OCI-LY7 (cell line): ENCODE measurements around the gene PML. TPM values are rescaled to one million over a fixed set of nuclear protein-coding genes. Genes with fewer than 3 reads are reported as not detected.

Source experiments
- BruUV-seq: library from RNA; stranded (reverse); fragments of 400-500 nt; replicated peaks from 2 replicates; lab custom pipeline; 2021; lab: Mats Ljungman, UMichigan
- CTCF ChIA-PET: fragments of 300-600 bp; sonication (Branson Sonifier 250); formaldehyde crosslinking; loops from one replicate; lab custom pipeline; 2022; ENCODE audit warnings: antibody characterized with exemption; ENCODE audit not compliant: unreplicated experiment; lab: Charles Lee
- POLR2A ChIA-PET: fragments of 300-600 bp; sonication (Branson Sonifier 250); formaldehyde crosslinking; loops from one replicate; lab custom pipeline; 2022; ENCODE audit warnings: antibody characterized with exemption; lab: Charles Lee
- DNase-seq: peaks from one replicate; pipeline ENCODE4 v3.0.0-alpha.2; 2015; ENCODE audit warnings: low spot score
- H2AFZ ChIP-seq: fragments of 200-600 bp; sonication (generic), shearing (Covaris generic); 2 replicates; pipeline ENCODE4 v1.6.1; 2014; ENCODE audit warnings: mild to moderate bottlenecking, antibody characterized with exemption, low read length, moderate library complexity
- H3K27ac ChIP-seq: fragments of 200-600 bp; sonication (generic); 2 replicates; pipeline ENCODE4 v1.5.1; 2014; ENCODE audit warnings: mixed run types, low read depth, mild to moderate bottlenecking, moderate library complexity, low read length, inconsistent platforms; ENCODE audit not compliant: poor library complexity, severe bottlenecking
- H3K36me3 ChIP-seq: fragments of 200-600 bp; sonication (generic); 2 replicates; pipeline ENCODE4 v1.6.1; 2014; ENCODE audit warnings: mild to moderate bottlenecking, antibody characterized with exemption, low read length, moderate library complexity, mixed read lengths; ENCODE audit not compliant: insufficient read depth
- H3K4me1 ChIP-seq: fragments of 200-600 bp; sonication (generic); 2 replicates; pipeline ENCODE4 v1.5.1; 2014; ENCODE audit warnings: mild to moderate bottlenecking, low read length; ENCODE audit not compliant: insufficient read depth, poor library complexity, severe bottlenecking
- H3K4me2 ChIP-seq: fragments of 200-600 bp; sonication (generic); 2 replicates; pipeline ENCODE4 v1.6.1; 2014; ENCODE audit warnings: mild to moderate bottlenecking, low read length
- H3K4me3 ChIP-seq: fragments of 200-600 bp; sonication (generic); 2 replicates; pipeline ENCODE4 v1.5.1; 2014; ENCODE audit warnings: mild to moderate bottlenecking, low read depth, low read length; ENCODE audit not compliant: poor library complexity, severe bottlenecking
- H3K79me2 ChIP-seq: fragments of 200-600 bp; sonication (generic); 2 replicates; pipeline ENCODE4 v1.6.1; 2016; ENCODE audit warnings: low read depth, mild to moderate bottlenecking, low read length, moderate library complexity, mixed read lengths; ENCODE audit not compliant: insufficient read depth
- H3K9me2 ChIP-seq: fragments of 200-600 bp; sonication (generic); 2 replicates; pipeline ENCODE4 v1.6.1; 2016; ENCODE audit warnings: mild to moderate bottlenecking, low read length, mixed read lengths; ENCODE audit not compliant: insufficient read depth
- H3K9me3 ChIP-seq: fragments of 200-600 bp; sonication (generic); 2 replicates; pipeline ENCODE4 v1.6.1; 2014; ENCODE audit warnings: mild to moderate bottlenecking, mixed run types, low read length, mixed read lengths
- H4K20me1 ChIP-seq: fragments of 200-600 bp; sonication (generic); 2 replicates; pipeline ENCODE4 v1.6.1; 2014; ENCODE audit warnings: mild to moderate bottlenecking, antibody characterized with exemption, low read length, moderate library complexity, mixed read lengths; ENCODE audit not compliant: insufficient read depth
- EZH2phosphoT487 ChIP-seq: fragments of 200-600 bp; sonication (generic); IDR thresholded peaks from 2 replicates; pipeline ENCODE4 v1.6.1; 2018; ENCODE audit warnings: low read depth, borderline replicate concordance, mild to moderate bottlenecking, mixed run types, antibody characterized with exemption, low read length, moderate library complexity, mixed read lengths
- intact Hi-C: fragments of 100-400 bp; cut with micrococcal nuclease; formaldehyde crosslinking; loops from one replicate; pipeline ENCODE4 v1.10.0; 2022; ENCODE audit not compliant: unreplicated experiment
- total RNA-seq, 2 experiments: library from RNA; depleted of rRNA in 1 of 2; stranded (reverse); fragments of >200 nt in 1 of 2; shearing (Covaris generic) in 1 of 2; gene quantifications; 2 replicates each; pipeline ENCODE4 v1.2.3, GENCODE V29; 2014 to 2022
- TF ChIP-seq, protein P1 (sequence below): fragments of 200-600 bp; sonication (generic); conservative IDR thresholded peaks from 2 replicates; pipeline ENCODE4 v1.5.1; 2014; ENCODE audit warnings: mild to moderate bottlenecking, antibody characterized with exemption, low read length, moderate library complexity, mixed read lengths

The PML gene
- total RNA-seq, 2 experiments from 2014 or later = 16.9 to 26.1 TPM

- ChIA-PET POLR2A (interaction anchor here (1.6 kb wide), 1 partner anchor 10 kb away, joined by 6 read pairs; the partner anchor contains the start of gene PML), CTCF (no interaction called here)
- Histone ChIP-seq H2AFZ (no peak overlapping the region), H4K20me1 (no peaks in the 10 kb centered on the region; the same call in 1 of the 2 replicates), H3K27ac (no peak overlapping the region), H3K79me2 (no peaks in the 10 kb centered on the region), H3K9me3 (no peaks in the 10 kb centered on the region), H3K4me2 (no peak overlapping the region), H3K4me3 (no peak overlapping the region), H3K4me1 (peaks cover 3% of the 10 kb centered on the region), H3K9me2 (no peaks in the 10 kb centered on the region), H3K36me3 (no peaks in the 10 kb centered on the region)
- TF ChIP-seq EZH2phosphoT487 = no peak
- BruUV-seq = no TSS peak
- no peak for DNase-seq
- intact Hi-C loops = no loop called here
These were observed 10.1 kb upstream of the PML start for GRCh38 chr15:73984208-73984979.

DNA sequence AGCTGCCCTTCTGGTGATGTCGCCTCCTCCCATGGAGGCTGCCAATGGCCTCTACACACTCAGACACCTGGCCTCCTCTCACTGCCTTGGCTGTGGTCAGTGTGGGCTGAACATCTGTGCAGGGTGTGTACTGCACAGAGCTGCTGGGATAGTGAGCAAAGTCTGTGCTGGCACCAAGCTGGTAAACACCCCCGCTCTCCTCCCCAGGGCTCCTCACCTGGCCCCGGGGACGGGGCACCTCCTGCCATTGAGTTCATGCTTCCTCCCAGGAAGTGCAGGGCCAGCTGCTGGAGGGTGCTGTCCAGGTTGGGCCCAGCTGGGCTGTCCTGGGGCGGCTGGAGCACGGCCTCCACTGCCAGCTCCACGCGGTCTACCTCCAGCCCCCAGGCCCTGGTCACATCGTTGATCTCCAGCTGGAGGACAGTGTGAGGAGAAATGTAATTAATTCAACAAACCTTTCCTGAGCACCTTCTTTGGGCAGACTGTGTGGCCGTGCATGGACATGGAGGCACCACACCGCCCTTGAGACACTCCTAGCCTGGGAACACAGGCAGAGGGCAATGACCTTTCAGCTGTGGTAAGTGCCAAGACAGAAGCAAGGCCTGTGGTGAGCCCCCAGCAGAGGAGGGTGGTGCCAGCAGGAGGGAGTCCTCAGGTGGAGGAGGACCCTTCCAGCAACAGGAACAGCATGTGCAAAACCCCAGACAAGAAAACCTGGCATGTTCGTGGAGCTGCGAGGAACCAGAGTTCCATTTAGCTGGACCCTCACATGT is 9.2 kb upstream of the PML start:
- H3K79me2 ChIP-seq = no peaks in the 10 kb centered on the region
- no TSS peak for BruUV-seq
- intact Hi-C loops = no loop called here
- H4K20me1 ChIP-seq = no peaks in the 10 kb centered on the region; the same call in 1 of the 2 replicates
- POLR2A ChIA-PET = interaction anchor here (1.6 kb wide), 1 partner anchor 9 kb away, joined by 6 read pairs; the partner anchor contains the start of gene PML
- no peak overlapping the region for H3K4me3 ChIP-seq
- no peaks in the 10 kb centered on the region for H3K9me2 ChIP-seq
- H3K4me2 ChIP-seq = no peak overlapping the region
- H3K9me3 ChIP-seq = no peaks in the 10 kb centered on the region
- H3K4me1 ChIP-seq = peaks cover 3% of the 10 kb centered on the region
- DNase-seq = no peak
- H3K27ac ChIP-seq = no peak overlapping the region
- TF ChIP-seq, protein P1, sequence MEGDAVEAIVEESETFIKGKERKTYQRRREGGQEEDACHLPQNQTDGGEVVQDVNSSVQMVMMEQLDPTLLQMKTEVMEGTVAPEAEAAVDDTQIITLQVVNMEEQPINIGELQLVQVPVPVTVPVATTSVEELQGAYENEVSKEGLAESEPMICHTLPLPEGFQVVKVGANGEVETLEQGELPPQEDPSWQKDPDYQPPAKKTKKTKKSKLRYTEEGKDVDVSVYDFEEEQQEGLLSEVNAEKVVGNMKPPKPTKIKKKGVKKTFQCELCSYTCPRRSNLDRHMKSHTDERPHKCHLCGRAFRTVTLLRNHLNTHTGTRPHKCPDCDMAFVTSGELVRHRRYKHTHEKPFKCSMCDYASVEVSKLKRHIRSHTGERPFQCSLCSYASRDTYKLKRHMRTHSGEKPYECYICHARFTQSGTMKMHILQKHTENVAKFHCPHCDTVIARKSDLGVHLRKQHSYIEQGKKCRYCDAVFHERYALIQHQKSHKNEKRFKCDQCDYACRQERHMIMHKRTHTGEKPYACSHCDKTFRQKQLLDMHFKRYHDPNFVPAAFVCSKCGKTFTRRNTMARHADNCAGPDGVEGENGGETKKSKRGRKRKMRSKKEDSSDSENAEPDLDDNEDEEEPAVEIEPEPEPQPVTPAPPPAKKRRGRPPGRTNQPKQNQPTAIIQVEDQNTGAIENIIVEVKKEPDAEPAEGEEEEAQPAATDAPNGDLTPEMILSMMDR = no peak
- no peak for TF ChIP-seq EZH2phosphoT487
- no peaks in the 10 kb centered on the region for H3K36me3 ChIP-seq
- CTCF ChIA-PET = interaction anchor here (0.7 kb wide), 1 partner anchor 12 kb away, joined by 4 read pairs; no protein-coding TSS in a partner anchor
- H2AFZ ChIP-seq = no peak overlapping the region

- CTCF ChIA-PET = interaction anchor here (0.7 kb wide), 1 partner anchor 13 kb away, joined by 4 read pairs; no protein-coding TSS in a partner anchor
- Histone ChIP-seq H3K9me2 (no peaks in the 10 kb centered on the region), H3K4me2 (no peak overlapping the region)
These were observed 8.3 kb upstream of the PML start for GRCh38 chr15:73986055-73986775.

More at GRCh38 chr15:73986055-73986775, 8.3 kb upstream of the PML start:
- H2AFZ ChIP-seq = no peak overlapping the region
- no peak overlapping the region for H3K27ac ChIP-seq
- intact Hi-C loops = no loop called here
- no peak for TF ChIP-seq EZH2phosphoT487
- TF ChIP-seq, protein P1 = no peak
- POLR2A ChIA-PET = interaction anchor here (0.6 to 1.6 kb wide), 2 partner anchors 8 to 870 kb away, joined by 5 to 6 read pairs; partner anchors contain the start of gene PML
- DNase-seq = no peak
- no peaks in the 10 kb centered on the region; the same call in 1 of the 2 replicates for H4K20me1 ChIP-seq
- H3K36me3 ChIP-seq = no peaks in the 10 kb centered on the region
- H3K4me1 ChIP-seq = peaks cover 7% of the 10 kb centered on the region
- no TSS peak for BruUV-seq
- no peak overlapping the region for H3K4me3 ChIP-seq
- H3K9me3 ChIP-seq = no peaks in the 10 kb centered on the region
- H3K79me2 ChIP-seq = no peaks in the 10 kb centered on the region
